K562 (cell line): Measurements from ENCODE around the gene SH2D7. TPM values are rescaled to one million over a fixed set of nuclear protein-coding genes. Genes with fewer than 3 reads are reported as not detected.

Experiments
- ADNP ChIP-seq: fragments of 200-800 bp; sonication (Bioruptor generic); IDR thresholded peaks from 2 replicates; pipeline ENCODE4 v1.6.1; 2016; ENCODE audit warnings: missing genetic modification characterization, missing compliant biosample characterization
- ARNT ChIP-seq, 2 experiments: fragments of 450-650 bp; IDR thresholded peaks; 2 replicates each; pipeline ENCODE4 v1.6.1; 2016; ENCODE audit warnings: mild to moderate bottlenecking in 1 of 2
- BCLAF1 ChIP-seq, 2 experiments: fragments of 450-650 bp in 1 of 2; IDR thresholded peaks; 2 replicates each; pipeline ENCODE4 v1.6.1; 2011 to 2017; ENCODE audit warnings: low read depth in 2 of 2, antibody characterized with exemption in 1 of 2, borderline replicate concordance in 1 of 2, low read length in 1 of 2, mild to moderate bottlenecking in 1 of 2, mixed read lengths in 1 of 2; ENCODE audit not compliant: control insufficient read depth in 1 of 2
- BRF1 ChIP-seq: IDR thresholded peaks from 3 replicates; pipeline ENCODE4 v1.6.1; 2011; ENCODE audit warnings: borderline replicate concordance, mild to moderate bottlenecking; ENCODE audit not compliant: insufficient read length; ENCODE audit errors: extremely low read depth
- DMBX1 ChIP-seq: fragments of 250-450 bp; sonication (Bioruptor Pico); IDR thresholded peaks from 2 replicates; pipeline ENCODE4 v1.8.0; 2022; ENCODE audit warnings: inconsistent platforms, mild to moderate bottlenecking, moderate library complexity, borderline replicate concordance
- EZH2 ChIP-seq: IDR thresholded peaks from 2 replicates; pipeline ENCODE4 v1.6.1; 2012; ENCODE audit warnings: low read depth, mild to moderate bottlenecking, inconsistent platforms, low read length, borderline replicate concordance
- FOXA3 ChIP-seq, 2 experiments: fragments of 450-650 bp in 1 of 2; sonication (generic) in 1 of 2; formaldehyde crosslinking; IDR thresholded peaks in 1 of 2; conservative IDR thresholded peaks in 1 of 2; 2 replicates each; pipeline versions ENCODE4 v1.4.0 to v1.8.0; 2020 to 2022; ENCODE audit warnings: mild to moderate bottlenecking in 2 of 2, missing genetic modification reagents in 1 of 2
- KLF6 ChIP-seq: fragments of 250-450 bp; sonication (Bioruptor Pico); IDR thresholded peaks from 2 replicates; pipeline ENCODE4 v1.4.0; 2020; ENCODE audit warnings: mild to moderate bottlenecking, moderate library complexity, borderline replicate concordance
- NCOA6 ChIP-seq: fragments of 450-650 bp; IDR thresholded peaks from 2 replicates; pipeline ENCODE4 v1.6.1; 2017; ENCODE audit warnings: mild to moderate bottlenecking
- RBM22 ChIP-seq: fragments of 200-400 bp; formaldehyde crosslinking; IDR thresholded peaks from 2 replicates; pipeline ENCODE4 v1.6.1; 2018; ENCODE audit warnings: low read length, low read depth; ENCODE audit not compliant: poor library complexity, severe bottlenecking
- RBM25 ChIP-seq: fragments of 200-400 bp; formaldehyde crosslinking; IDR thresholded peaks from 2 replicates; pipeline ENCODE4 v1.6.1; 2018; ENCODE audit warnings: low read length, low read depth, moderate library complexity; ENCODE audit not compliant: severe bottlenecking
- SAP30 ChIP-seq: fragments of 200-600 bp; sonication (generic); IDR thresholded peaks from 2 replicates; pipeline ENCODE4 v1.6.1; 2012; ENCODE audit warnings: borderline replicate concordance, low read depth, mild to moderate bottlenecking, moderate library complexity, low read length, control low read depth, inconsistent platforms; ENCODE audit not compliant: insufficient read depth, poor library complexity, severe bottlenecking
- TFAP4 ChIP-seq: sonication (generic); formaldehyde crosslinking; IDR thresholded peaks from 2 replicates; pipeline ENCODE4 v1.8.0; 2022; ENCODE audit warnings: missing genetic modification reagents, mild to moderate bottlenecking, moderate library complexity, borderline replicate concordance
- TOE1 ChIP-seq, 2 experiments: fragments of 450-650 bp in 1 of 2; sonication (generic) in 1 of 2; formaldehyde crosslinking in 1 of 2; IDR thresholded peaks; 2 replicates each; pipeline versions ENCODE4 v1.7.1 to v1.8.0; 2016 to 2022; ENCODE audit warnings: borderline replicate concordance in 2 of 2, mild to moderate bottlenecking in 2 of 2, antibody characterized with exemption in 1 of 2, inconsistent platforms in 1 of 2, low read depth in 1 of 2, missing genetic modification reagents in 1 of 2, moderate library complexity in 1 of 2
- ZC3H8 ChIP-seq: fragments of 450-650 bp; IDR thresholded peaks from 2 replicates; pipeline ENCODE4 v1.6.1; 2017
- ZFP91 ChIP-seq: sonication (generic); formaldehyde crosslinking; IDR thresholded peaks from 2 replicates; pipeline ENCODE4 v1.8.0; 2022; ENCODE audit warnings: mild to moderate bottlenecking, missing genetic modification reagents
- ZFPM2 ChIP-seq: fragments of 250-450 bp; sonication (Bioruptor Pico); IDR thresholded peaks from 2 replicates; pipeline ENCODE4 v1.5.1; 2022; ENCODE audit warnings: mild to moderate bottlenecking
- ZNF184 ChIP-seq: sonication (generic); formaldehyde crosslinking; IDR thresholded peaks from 2 replicates; pipeline ENCODE4 v1.5.0; 2020; ENCODE audit warnings: missing genetic modification reagents
- ZNF408 ChIP-seq: fragments of 250-450 bp; sonication (Bioruptor Pico); IDR thresholded peaks from 2 replicates; pipeline ENCODE4 v1.4.0; 2020; ENCODE audit warnings: low read depth, mild to moderate bottlenecking, moderate library complexity
- ZNF584 ChIP-seq: fragments of 200-800 bp; sonication (Bioruptor generic); IDR thresholded peaks from 2 replicates; pipeline ENCODE4 v1.6.1; 2016; ENCODE audit warnings: low read depth, mild to moderate bottlenecking, missing genetic modification characterization, missing compliant biosample characterization
- ZNF77 ChIP-seq: fragments of 250-450 bp; sonication (Bioruptor Pico); IDR thresholded peaks from 2 replicates; pipeline ENCODE4 v1.5.0; 2020
- polyA plus RNA-seq, 8 experiments: library from polyadenylated mRNA; depleted of rRNA in 4 of 8; stranded (reverse) in 5 of 8; unstranded in 3 of 8; fragments of >200 nt; fragmentation: Nextera tagmentation in 2 of 8; fragmentation: Illumina TruSeq in 1 of 8; extraction: Ambion mirVana in 2 of 8; extraction: Trizol in 1 of 8; gene quantifications; 2 replicates each; pipeline versions ENCODE4 v1.2.1 to v1.2.3, GENCODE V29; 2011 to 2014; ENCODE audit warnings: inconsistent platforms in 1 of 8, missing spikeins in 1 of 8
- total RNA-seq, 7 experiments: library from RNA; depleted of rRNA in 6 of 7; stranded (reverse); fragments of >200 nt in 6 of 7; fragmentation: Illumina TruSeq in 2 of 7; extraction: Trizol in 2 of 7; gene quantifications; 2 replicates each; pipeline versions ENCODE4 v1.2.1 to v1.2.3, GENCODE V29; 2011 to 2021; ENCODE audit warnings: low replicate concordance in 1 of 7

SH2D7 gene
- total and polyA plus RNA-seq, 9 of the 15 experiments (the other 6 are each of a cell fraction or from before 2014, with no cell fraction given): not detected

- no peak for TF ChIP-seq BCLAF1 (IDR thresholded peaks at IDR 0.05; ENCODE audit: borderline replicate concordance in 1 of 2, control insufficient read depth in 1 of 2, low read depth in 2 of 2, low read length in 1 of 2)
- TF ChIP-seq NCOA6: no peak
- no peak for TF ChIP-seq SAP30
- no peak for TF ChIP-seq ZNF184 (CRISPR knock-in tag)
- no peak for TF ChIP-seq ZNF584 (CRISPR knock-in tag)
- no peak for TF ChIP-seq ZC3H8
- TF ChIP-seq TFAP4 (CRISPR knock-in tag): peak; percentile 61; the same call in 1 of the 2 replicates
- no peak for TF ChIP-seq ZFPM2 (CRISPR knock-in tag)
- TF ChIP-seq ZNF408 (CRISPR knock-in tag): no peak
- no peak for TF ChIP-seq EZH2
- TF ChIP-seq ARNT (IDR thresholded peaks at IDR 0.05): no peak
- TF ChIP-seq RBM22: peak; percentile 39
- no peak for TF ChIP-seq ZNF77
- peak in 1 of 2 experiments; percentile 55; a peak in 2 of 4 replicates for TF ChIP-seq FOXA3 (CRISPR knock-in tag; conservative IDR thresholded peaks at IDR 0.05 in 1 of 2, IDR thresholded peaks at IDR 0.05 in 1 of 2)
- TF ChIP-seq ADNP (tag): no peak
- TF ChIP-seq KLF6 (CRISPR knock-in tag): no peak
- no peak for TF ChIP-seq BRF1
- TF ChIP-seq ZFP91 (CRISPR knock-in tag): no peak
- TF ChIP-seq TOE1 (IDR thresholded peaks at IDR 0.05; ENCODE audit: borderline replicate concordance): no peak
- no peak for TF ChIP-seq TOE1 (CRISPR knock-in tag; IDR thresholded peaks at IDR 0.05; ENCODE audit: borderline replicate concordance, low read depth)
- no peak for TF ChIP-seq DMBX1
- peak; percentile 45 for TF ChIP-seq RBM25
Measured at GRCh38 chr15:78131295-78132061, 39.1 kb downstream of the SH2D7 start, which contains the start of gene CIB2 (continued).
